HG02571 (cell line): ENCODE data around the gene DEFB121.
"Not testable (repeated sequence)": the region's sequence is repeated elsewhere in the genome, so short reads cannot be mapped to it uniquely, and the experiment has no call there.

ENCODE experiments used
- ATAC-seq: cut with Tn5 transposase; IDR thresholded peaks from one replicate; pipeline ENCODE4 v1.9.1; 2021; ENCODE audit warnings: mild to moderate bottlenecking, moderate library complexity; ENCODE audit not compliant: unreplicated experiment

Gene DEFB121, protein sequence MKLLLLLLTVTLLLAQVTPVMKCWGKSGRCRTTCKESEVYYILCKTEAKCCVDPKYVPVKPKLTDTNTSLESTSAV

DNA sequence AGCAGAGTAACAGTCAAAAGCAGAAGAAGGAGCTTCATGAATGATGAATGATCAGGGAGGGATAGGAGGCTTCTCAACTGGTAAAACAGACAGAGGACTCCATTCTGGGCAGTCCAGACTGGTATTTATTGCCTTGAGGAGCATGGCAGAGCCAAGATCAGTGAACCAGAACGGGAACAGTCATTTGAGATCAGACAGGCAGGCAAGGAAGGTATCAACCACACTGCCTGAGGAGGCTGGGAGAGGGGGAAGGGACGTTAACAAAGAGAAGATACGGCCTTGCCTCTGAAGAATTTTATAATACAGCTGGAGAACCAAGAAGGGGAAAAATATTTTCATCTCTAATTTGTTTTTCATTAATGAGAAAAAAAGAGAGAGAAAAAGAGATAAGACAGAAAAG, at the start of gene DEFB121:
TSS of gene DEFB121 (minus strand) at position 101 of the 400 bp plus-strand sequence. CDS start at position 38, 63 bp downstream.
- no peak for ATAC-seq

DNA sequence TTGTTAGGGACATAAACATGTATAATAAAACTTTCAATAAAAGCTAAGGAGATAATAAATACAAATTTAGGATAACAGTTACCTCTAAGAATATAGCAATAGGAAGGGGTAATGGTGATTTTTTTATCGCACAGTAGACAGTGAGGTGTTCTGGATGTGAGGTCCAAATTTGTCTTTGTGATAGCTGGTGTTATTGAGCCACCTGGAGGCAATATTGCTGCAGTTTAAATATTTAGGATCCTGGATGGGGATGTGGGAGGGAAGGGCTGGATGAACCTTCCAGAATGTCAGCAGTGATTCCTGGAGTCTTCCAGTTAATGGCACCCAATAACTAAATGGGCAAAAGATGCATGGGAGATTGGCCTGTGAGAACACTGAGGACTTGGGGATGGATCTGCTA, 48.3 kb upstream of the DEFB121 start:
- no peak for ATAC-seq

DNA sequence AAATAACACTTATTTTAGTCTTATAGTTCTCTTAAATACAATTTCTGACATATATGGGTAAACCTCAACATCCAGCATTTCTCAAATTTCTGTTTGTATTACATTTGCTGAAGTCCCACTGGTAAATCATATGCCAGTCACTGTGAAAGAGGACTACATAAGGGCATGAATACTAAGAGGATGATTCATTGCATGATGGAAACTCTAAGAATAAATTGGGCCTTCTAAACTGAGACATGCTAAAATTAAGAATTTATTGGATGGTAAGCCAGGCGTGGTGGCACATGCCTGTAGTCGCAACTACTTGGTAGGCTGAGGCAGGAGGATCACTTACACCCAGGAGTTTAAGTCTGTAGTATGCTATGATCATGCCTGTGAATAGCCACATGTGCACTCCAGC, 46.6 kb upstream of the DEFB121 start:
- no peak for ATAC-seq

DNA sequence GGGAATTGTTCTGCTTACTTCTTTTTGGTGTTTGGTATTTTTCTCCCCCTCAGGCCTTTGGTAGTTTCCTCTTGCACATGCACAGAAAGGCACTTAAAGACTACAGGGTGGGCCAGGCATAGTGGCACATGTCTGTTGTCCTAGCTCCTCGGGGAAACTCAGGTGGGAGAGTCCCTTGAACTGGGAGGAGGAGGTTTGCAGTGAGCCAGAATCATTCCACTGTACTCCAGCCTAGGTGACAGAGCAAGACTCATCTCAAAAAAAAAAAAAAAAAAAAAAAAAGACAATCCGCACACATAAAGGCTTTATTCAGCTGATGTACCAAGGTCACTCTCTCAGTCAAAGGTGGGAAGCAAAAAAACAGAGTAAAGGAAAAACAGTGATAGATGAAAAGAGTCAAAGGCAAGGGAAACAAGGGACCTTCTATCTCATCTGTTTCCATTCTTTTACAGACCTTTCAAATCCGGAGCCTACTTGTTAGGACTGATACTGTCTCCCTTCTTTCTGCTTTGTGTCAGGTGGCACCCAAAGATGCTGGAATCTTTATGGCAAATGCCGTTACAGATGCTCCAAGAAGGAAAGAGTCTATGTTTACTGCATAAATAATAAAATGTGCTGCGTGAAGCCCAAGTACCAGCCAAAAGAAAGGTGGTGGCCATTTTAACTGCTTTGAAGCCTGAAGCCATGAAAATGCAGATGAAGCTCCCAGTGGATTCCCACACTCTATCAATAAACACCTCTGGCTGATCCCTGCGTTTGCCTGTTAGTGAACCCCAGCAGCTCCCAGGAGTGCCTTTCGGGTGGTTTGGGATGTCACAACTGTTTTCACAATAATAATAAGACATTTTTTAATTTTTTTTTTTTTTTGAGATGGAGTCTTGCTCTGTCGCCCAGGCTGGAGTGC, 43.7 kb upstream of the DEFB121 start:
- ATAC-seq = no peak

DNA sequence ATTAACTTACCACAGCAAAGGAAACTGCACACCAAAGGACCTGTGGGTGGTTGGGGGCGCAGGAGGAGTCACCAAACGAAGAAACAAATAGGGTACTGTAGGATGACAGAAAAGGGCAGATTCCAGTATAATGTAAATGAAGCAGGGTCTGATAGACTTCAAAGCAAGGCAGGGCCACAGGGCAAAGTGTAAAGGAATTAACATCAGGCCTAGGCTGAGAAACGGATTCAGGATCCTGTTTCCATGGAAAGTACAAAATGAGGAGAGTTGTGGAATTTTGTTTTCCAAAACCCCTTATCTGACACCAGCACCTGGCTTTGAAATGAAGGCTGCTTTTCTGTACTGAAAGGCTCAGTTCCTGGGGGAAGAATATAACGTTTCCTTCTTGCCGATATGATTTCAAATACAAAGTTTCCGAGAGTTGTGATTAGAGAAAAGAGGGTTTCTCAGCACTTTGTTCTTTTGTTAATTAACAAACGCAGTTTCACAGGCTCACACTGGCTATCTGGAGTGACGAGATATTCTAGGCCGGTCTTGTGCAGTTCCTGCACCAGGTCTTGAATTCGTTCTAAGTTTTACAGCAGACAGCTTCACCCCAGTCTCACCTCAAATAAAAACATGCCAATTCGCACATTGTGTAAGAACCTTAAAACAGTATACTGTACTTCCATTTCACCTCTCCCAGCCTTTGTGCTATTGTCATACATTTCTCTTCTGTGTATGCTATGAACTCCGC, 40.2 kb upstream of the DEFB121 start:
- ATAC-seq = no peak

- ATAC-seq = no peak
These were observed 34.1 kb upstream of the DEFB121 start, which contains the start of gene DEFB123 for GRCh38 chr20:31440012-31440659. Gene DEFB123 (plus strand): TSS chr20:31440632. CDS start chr20:31440699, 67 bp downstream.

DNA sequence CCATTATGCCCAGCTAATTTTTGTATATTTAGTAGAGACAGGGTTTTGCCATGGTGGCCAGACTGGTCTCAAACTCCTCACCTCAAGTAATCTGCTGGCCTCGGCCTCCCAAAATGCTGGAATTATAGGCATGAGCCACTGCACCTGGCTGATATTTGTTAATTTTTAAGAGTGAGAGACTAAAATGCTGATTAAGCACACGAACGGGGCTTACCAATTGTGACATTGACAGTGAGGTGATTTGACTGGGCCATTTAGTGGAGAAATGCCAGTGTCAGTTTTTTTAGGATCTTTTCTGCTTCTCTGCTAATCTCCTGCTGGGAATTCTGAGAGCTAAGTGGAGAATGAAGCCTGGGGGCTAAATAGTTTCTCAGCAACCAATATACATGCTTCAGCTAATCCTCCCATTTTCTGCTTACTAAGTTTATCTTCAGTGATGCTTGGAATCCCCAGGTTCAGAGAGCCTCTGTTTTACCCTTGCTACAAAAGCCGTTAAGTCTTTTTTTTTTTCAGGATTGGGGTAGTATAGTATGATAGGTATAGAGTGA, 24.6 kb upstream of the DEFB121 start:
- no peak for ATAC-seq

DNA sequence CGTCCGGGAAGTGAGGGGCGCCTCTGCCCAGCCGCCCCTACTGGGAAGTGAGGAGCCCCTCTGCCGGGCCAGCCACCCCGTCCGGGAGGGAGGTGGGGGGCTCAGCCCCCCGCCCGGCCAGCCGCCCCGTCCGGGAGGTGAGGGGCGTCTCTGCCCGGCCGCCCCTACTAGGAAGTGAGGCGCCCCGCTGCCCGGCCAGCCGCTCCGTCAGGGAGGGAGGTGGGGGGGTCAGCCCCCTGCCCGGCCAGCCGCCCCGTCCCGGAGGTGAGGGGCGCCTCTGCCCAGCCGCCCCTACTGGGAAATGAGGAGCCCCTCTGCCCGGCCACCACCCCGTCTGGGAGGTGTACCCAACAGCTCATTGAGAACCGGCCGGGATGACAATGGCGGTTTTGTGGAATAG, 21.6 kb upstream of the DEFB121 start:
- not testable (repeated sequence) for ATAC-seq

GRCh38 chr20:31426891-31427551, 21.0 kb upstream of the DEFB121 start:
- ATAC-seq = not testable (repeated sequence)

- ATAC-seq = no peak
These were observed 19.8 kb upstream of the DEFB121 start for GRCh38 chr20:31425797-31426196.

- no peak for ATAC-seq
These were observed 12.3 kb upstream of the DEFB121 start for GRCh38 chr20:31418307-31418706.

DNA sequence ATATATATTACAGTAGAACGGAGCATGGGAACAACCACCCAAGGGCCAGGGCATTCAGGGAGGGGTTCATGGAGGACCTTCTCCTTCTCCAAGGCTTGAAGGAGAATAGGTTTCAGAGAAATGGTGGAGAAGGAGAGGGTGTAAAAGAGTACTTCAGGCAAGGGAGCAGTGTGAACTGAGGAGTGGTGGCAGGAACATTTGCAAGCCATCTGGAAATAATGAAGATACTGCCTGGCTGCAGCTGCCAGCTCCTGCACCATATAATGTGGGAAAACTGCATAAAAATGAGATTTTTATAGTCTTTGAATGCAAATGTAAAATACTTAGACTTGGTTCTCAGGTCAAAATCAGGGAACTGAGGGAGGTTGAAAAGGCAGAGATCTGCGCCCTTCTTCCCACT, 9.6 kb upstream of the DEFB121 start:
- no peak for ATAC-seq

DNA sequence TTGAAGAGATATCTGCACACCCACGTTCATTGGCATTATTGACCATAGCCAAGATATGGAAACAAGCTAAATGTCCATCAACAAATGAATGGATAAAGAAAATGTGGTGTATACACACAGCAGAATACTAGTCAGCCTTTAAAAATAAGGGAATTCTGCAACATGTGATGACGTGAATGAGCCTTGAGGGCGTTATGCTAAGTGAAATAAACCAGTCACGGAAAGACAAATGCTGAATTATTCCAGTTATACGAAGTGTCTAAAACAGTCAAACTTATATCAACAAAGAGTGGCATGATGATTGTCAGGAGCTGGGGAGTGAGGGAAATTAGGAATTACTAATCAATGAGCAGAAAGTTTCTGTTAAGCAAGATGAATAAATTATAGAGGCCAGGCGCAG, 8.4 kb upstream of the DEFB121 start:
- ATAC-seq = no peak

DNA sequence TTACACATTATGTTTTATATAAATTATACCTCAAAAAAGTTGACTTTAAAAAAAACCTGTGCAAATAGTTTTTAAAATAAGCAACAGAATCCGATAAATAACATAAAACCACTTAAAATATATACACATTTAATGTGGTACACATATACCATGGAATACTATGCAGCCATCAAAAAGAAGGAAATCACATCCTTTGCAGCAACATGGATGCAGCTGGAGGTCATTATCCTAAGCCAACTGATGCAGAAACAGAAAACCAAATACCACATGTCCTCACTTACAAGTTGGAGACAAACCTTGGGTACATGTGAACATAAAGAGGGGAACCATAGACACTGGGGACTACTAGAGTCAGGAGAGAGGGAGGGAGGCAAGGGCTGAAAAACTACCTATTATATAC, 4.0 kb upstream of the DEFB121 start:
- no peak for ATAC-seq

DNA sequence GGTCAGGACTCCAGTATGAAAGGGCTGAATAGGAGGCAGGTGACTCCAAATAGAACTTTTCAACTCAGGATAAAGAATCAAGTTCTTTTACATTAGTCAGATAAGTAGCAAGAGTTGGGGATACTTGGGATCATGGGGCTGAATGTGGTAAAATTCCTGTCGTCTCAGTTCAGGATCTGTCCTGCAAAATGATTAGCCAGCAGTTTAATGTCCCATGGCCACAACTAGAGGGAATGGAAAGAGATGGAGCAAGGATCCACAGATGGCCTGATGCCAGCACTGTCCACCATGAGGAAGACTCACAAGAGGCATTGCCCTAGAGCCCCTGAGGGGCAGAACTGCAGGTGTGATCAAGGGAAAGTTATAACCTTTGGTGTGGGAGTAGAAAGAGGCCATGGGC, 2.1 kb downstream of the DEFB121 start:
- no peak for ATAC-seq

GRCh38 chr20:31394900-31395299, 11.1 kb downstream of the DEFB121 start:
- ATAC-seq = no peak

DNA sequence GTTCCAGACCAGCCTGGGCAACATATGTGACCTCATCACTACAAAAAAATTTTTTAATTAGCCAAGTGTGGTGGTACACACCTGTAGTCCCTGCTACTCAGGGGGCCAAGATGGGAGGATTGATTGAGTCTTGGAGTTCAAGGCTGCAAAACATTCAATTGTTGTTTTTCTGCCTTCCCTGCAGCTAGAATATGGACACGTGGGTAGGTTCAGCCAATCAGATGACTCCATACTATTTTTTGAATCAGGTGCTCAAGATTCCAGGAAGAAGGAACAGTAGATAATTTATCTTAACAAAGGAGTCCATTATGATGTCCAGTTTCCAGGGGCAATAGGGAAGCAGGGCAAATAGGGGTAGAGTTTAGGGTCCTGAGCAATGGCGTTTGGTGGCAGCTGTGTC, 13.2 kb downstream of the DEFB121 start:
- ATAC-seq = no peak

GRCh38 chr20:31390490-31390889, 15.5 kb downstream of the DEFB121 start, which contains the start of gene DEFB119:
Gene DEFB119 (minus strand): TSS chr20:31390590. CDS start chr20:31390483, 107 bp downstream.
- ATAC-seq = no peak

DNA sequence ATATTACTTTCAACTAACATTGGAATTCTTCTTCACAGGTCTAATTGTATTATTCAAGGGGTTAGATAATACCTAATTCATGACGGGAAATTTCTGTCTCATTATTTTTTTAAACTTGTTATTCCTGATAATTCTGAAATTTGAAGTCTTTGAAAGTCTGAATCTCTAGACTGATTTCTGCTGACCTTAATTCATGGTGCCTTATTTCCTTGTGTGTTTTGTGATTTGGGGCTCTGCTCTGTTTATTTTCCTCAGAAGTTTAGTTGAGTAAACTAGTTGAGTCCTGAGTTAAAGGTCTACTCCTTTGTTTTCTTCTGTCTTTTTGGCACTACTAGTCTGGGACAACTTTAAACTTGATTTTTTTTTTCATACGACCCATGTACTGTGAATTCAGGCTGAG, 31.7 kb downstream of the DEFB121 start:
- no peak for ATAC-seq

- no peak for ATAC-seq
These were observed 37.7 kb downstream of the DEFB121 start, which contains the start of gene DEFB118 for GRCh38 chr20:31368301-31368700. Gene DEFB118 (plus strand): TSS chr20:31368601. CDS start chr20:31368651, 50 bp downstream.
